Uterus (tissue), 2 donors: ENCODE results near the gene ARHGEF4.

ENCODE experiments used
- CTCF ChIP-seq, 4 experiments: fragments of 200-600 bp in 2 of 4; fragments of 450-650 bp in 2 of 4; sonication (generic) in 2 of 4; IDR thresholded peaks; one replicate each; pipeline ENCODE4 v1.5.1; 2016 to 2019; ENCODE audit warnings: antibody characterized with exemption in 4 of 4, mild to moderate bottlenecking in 2 of 4, moderate library complexity in 1 of 4
- POLR2A ChIP-seq, 2 donors: fragments of 450-650 bp; IDR thresholded peaks; one replicate each; pipeline ENCODE4 v1.6.1; 2016; ENCODE audit warnings: antibody characterized with exemption in 2 of 2, mild to moderate bottlenecking in 1 of 2, moderate library complexity in 1 of 2

GRCh38 chr2:131016826-131017741 is 180.4 kb downstream of the ARHGEF4 start:
- TF ChIP-seq CTCF (IDR thresholded peaks at IDR 0.05) (no peak), POLR2A (IDR thresholded peaks at IDR 0.05) (no peak)
